Panc1 (cell line): ENCODE measurements around the gene LGI4.

Experiments
- TCF7L2 ChIP-seq: IDR thresholded peaks from 2 replicates; pipeline ENCODE4 v1.6.1; 2011; ENCODE audit warnings: mild to moderate bottlenecking, low read depth, low read length, inconsistent platforms
- TF ChIP-seq, protein P1 (sequence below): fragments of 450-650 bp; IDR thresholded peaks from 2 replicates; pipeline ENCODE4 v1.5.1; 2017; ENCODE audit warnings: mild to moderate bottlenecking

DNA sequence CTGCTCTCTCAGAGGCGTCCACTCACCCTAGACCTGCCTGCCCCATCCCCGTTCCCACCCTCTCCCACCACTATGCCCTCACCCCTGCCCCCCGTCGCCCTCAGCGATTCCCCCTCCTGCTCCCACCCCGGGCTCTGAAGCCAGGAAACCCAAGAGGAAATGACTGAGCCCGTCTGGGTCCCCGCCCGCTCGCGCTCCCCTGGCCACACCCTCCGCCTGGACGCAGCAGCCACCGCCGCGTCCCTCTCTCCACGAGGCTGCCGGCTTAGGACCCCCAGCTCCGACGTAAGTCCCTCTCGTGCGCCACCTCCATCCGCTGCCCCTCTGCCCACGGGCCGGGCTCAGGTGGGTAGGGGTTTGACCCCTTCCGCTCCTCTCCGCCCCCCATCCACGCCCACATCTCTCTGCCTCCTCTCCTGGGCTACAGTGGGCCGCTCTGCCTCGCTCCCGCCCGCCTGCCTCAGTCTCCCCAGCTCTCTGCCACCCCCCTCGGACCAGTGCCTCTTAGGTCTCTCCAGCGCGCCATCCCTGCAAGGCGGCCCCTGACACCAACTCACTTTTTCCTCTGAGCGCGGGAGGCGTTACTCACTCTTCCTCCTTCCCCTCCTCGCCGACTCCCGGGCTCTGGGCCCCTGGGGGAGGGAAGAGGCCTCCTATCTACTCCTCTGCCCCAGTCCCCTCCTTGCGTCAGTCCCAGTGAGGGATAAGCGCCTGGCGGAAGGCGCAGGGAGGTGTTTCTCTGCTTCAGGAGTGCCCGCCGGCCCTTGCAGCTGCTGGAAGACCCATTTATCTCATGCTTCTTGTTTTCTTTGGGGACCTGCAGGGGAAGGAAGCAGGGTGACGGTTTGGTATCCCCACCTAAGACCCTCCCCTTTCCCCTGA, 19.9 kb upstream of the LGI4 start, which contains the start of gene FXYD5:
- TF ChIP-seq TCF7L2 = no peak
- TF ChIP-seq, protein P1, sequence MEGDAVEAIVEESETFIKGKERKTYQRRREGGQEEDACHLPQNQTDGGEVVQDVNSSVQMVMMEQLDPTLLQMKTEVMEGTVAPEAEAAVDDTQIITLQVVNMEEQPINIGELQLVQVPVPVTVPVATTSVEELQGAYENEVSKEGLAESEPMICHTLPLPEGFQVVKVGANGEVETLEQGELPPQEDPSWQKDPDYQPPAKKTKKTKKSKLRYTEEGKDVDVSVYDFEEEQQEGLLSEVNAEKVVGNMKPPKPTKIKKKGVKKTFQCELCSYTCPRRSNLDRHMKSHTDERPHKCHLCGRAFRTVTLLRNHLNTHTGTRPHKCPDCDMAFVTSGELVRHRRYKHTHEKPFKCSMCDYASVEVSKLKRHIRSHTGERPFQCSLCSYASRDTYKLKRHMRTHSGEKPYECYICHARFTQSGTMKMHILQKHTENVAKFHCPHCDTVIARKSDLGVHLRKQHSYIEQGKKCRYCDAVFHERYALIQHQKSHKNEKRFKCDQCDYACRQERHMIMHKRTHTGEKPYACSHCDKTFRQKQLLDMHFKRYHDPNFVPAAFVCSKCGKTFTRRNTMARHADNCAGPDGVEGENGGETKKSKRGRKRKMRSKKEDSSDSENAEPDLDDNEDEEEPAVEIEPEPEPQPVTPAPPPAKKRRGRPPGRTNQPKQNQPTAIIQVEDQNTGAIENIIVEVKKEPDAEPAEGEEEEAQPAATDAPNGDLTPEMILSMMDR = no peak
